Choroid plexus epithelial cell (primary cell): ENCODE data around the gene SLC44A1.

ENCODE experiments used
- DNase-seq: peaks from one replicate; pipeline ENCODE4 v3.0.0-alpha.2; 2010; ENCODE audit warnings: low read depth
- H3K4me3 ChIP-seq: 2 replicates; pipeline ENCODE4 v1.5.1; 2011; ENCODE audit warnings: low read depth, mild to moderate bottlenecking, control low read depth, low read length, moderate library complexity
- CTCF ChIP-seq: conservative IDR thresholded peaks from 2 replicates; pipeline ENCODE4 v1.5.1; 2011; ENCODE audit warnings: low read depth, mild to moderate bottlenecking, control low read depth, inconsistent platforms, low read length, moderate library complexity

The SLC44A1 gene

GRCh38 chr9:105244003-105244733 is at the start of gene SLC44A1:
SLC44A1 (plus strand) TSS chr9:105244651; CDS start chr9:105244869, 218 bp downstream.
- DNase-seq, result peak; percentile 97
- no peak for TF ChIP-seq CTCF
- H3K4me3 ChIP-seq, result peak within 1 kb of the TSS; percentile 73

DNA sequence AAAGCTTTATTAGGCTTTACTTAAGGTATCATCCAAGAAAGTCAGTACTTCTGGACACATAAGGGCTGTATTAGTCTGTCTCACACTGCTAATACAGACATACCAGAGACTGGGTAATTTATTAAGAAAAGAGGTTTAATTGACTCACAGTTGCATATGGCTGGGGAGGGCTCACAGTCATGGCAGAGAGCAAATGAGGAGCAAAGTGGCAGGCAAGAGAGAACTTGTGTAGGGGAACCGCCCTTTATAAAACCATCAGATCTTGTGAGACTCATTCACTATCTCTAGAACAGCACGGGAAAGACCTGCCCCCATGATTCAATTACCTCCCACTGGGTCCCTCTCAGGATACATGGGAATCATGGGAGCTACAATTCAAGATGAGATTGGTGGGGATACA is 49.2 kb upstream of the SLC44A1 start:
- no peak overlapping the region for H3K4me3 ChIP-seq
- no peak for DNase-seq
- no peak for TF ChIP-seq CTCF

DNA sequence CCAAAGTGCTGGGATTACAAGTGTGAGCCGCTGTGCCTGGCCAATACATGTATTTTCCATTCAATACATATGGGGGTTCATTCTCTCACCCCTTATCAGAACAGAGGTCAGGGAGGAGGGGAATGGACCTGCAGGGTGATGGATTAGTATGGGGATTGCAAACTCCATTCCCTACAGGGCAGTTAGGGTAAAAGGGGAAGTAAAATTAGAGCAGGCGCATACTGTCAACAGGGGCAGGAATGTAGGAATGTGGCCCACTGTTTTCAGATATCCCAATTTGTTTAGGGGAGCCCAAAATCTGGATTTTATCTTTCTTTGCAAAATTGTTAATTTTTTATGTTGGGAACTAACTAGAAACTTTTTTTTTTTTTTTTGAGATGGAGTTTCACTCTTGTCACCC is 46.4 kb upstream of the SLC44A1 start:
- no peak for TF ChIP-seq CTCF
- H3K4me3 ChIP-seq, result no peak overlapping the region
- DNase-seq, result no peak

GRCh38 chr9:105198865-105199264 is 45.6 kb upstream of the SLC44A1 start:
- no peak for TF ChIP-seq CTCF
- no peak for DNase-seq

GRCh38 chr9:105204416-105204815 is 40.0 kb upstream of the SLC44A1 start:
- DNase-seq, result no peak
- TF ChIP-seq CTCF, result no peak
- H3K4me3 ChIP-seq, result no peak overlapping the region

More at GRCh38 chr9:105198865-105199264, 45.6 kb upstream of the SLC44A1 start:
- no peak overlapping the region for H3K4me3 ChIP-seq

- DNase-seq, result peak; percentile 89
- no peak overlapping the region for H3K4me3 ChIP-seq
- TF ChIP-seq CTCF, result no peak
Observed at GRCh38 chr9:105205787-105206495, 38.5 kb upstream of the SLC44A1 start.

- no peak overlapping the region for H3K4me3 ChIP-seq
- DNase-seq, result no peak
- TF ChIP-seq CTCF, result no peak
Observed at GRCh38 chr9:105206496-105206820, 38.0 kb upstream of the SLC44A1 start.
